RWPE1 (cell line): Measurements from ENCODE around the gene STXBP6.

Experiments
- CTCF ChIA-PET: fragments of 350-600 bp; sonication (Branson Sonifier 250); formaldehyde crosslinking; extraction: SDS; loops from one replicate; lab custom pipeline; 2021; lab: Yijun Ruan, JAX
- POLR2A ChIA-PET: fragments of 400-600 bp; formaldehyde crosslinking; extraction: SDS; loops from one replicate; lab custom pipeline; 2020; ENCODE audit warnings: antibody characterized with exemption; ENCODE audit not compliant: low non-redundant PET; lab: Yijun Ruan, JAX
- DNase-seq: peaks from one replicate; pipeline ENCODE4 v3.0.0; 2012; ENCODE audit warnings: low spot score
- H3K27ac ChIP-seq: fragments of 450-650 bp; 2 replicates; pipeline ENCODE4 v1.5.1; 2017
- TF ChIP-seq, protein P1 (sequence below): fragments of 450-650 bp; conservative IDR thresholded peaks from 2 replicates; pipeline ENCODE4 v1.5.1; 2017; ENCODE audit warnings: low read depth, mild to moderate bottlenecking

The STXBP6 gene

DNA sequence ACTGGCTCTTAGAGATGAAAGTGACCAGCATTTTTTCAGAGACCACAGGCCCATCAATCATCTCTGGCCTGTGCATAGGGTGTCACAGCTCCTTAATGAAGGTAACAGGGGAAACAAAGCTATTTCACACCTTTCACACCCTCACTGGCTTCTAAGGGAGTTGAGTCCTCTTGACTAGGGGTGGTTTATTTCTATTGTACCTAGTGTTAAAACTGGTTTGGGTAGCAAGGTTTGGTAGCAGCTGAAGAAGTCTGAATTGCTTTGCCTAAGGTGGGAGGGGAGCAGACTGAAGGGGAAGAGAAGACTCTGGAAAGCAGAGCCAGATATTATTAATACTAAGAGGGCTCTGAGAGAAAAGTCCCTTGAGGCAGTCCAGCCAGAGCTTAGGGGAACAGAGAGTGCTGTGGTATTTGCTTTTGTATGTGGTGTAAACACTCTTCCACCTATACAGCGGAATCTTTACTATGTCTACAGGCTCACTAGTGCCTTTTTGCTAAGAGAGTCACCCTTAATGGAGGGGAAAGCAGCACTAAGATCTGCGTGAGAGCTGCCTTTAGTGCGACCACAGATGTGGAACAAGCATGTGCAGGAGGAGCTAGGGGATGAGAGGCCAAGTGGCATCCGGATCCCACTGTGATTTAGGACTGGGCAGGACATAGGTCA is 95.8 kb downstream of the STXBP6 start:
- ChIA-PET CTCF (interaction anchor here (0.6 kb wide), 1 partner anchor 170 kb away, joined by 3 read pairs; no protein-coding TSS in a partner anchor), POLR2A (no interaction called here)
- TF ChIP-seq, protein P1, sequence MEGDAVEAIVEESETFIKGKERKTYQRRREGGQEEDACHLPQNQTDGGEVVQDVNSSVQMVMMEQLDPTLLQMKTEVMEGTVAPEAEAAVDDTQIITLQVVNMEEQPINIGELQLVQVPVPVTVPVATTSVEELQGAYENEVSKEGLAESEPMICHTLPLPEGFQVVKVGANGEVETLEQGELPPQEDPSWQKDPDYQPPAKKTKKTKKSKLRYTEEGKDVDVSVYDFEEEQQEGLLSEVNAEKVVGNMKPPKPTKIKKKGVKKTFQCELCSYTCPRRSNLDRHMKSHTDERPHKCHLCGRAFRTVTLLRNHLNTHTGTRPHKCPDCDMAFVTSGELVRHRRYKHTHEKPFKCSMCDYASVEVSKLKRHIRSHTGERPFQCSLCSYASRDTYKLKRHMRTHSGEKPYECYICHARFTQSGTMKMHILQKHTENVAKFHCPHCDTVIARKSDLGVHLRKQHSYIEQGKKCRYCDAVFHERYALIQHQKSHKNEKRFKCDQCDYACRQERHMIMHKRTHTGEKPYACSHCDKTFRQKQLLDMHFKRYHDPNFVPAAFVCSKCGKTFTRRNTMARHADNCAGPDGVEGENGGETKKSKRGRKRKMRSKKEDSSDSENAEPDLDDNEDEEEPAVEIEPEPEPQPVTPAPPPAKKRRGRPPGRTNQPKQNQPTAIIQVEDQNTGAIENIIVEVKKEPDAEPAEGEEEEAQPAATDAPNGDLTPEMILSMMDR, result no peak
- no peak for DNase-seq
- no peak overlapping the region for H3K27ac ChIP-seq

DNA sequence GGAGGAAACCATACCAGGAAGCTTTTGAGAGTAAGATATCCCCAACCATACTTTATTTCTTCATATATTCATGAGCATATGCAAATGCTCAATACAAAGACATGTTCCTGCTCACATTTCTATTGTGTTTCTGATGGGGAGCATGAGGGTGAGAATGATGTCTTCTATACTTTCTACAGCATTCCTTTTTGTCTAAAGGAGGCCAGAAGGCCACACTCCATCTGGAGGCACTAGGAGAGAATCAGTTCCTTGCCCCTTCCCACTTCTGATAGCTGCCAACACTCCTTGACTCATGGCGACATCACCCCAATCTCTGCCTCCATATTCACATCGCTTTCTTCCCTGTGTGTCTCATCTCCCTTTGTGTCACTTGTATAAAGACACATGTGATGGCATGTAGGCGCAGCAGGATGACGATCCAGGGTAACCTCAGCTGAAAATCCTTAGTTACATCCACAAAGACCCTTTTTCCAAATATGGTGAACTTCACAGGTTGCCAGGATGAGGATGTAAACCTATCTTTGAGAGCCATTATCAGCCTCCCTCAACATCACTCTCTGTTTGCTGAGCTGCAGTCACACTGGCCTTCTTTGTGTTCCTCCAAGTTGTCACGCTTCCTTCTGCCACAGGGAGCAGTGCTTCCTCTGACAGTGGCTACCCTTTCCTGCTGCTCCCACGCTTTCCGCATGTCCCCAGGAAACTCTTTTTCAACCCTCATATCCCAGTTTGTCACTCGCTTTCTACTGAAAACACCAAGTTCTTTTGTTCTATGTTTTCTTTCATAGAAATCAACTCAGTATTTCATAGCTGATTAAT is 96.9 kb downstream of the STXBP6 start:
- DNase-seq, result no peak
- ChIA-PET CTCF (no interaction called here), POLR2A (no interaction called here)
- no peak overlapping the region for H3K27ac ChIP-seq
- TF ChIP-seq, protein P1, result no peak

DNA sequence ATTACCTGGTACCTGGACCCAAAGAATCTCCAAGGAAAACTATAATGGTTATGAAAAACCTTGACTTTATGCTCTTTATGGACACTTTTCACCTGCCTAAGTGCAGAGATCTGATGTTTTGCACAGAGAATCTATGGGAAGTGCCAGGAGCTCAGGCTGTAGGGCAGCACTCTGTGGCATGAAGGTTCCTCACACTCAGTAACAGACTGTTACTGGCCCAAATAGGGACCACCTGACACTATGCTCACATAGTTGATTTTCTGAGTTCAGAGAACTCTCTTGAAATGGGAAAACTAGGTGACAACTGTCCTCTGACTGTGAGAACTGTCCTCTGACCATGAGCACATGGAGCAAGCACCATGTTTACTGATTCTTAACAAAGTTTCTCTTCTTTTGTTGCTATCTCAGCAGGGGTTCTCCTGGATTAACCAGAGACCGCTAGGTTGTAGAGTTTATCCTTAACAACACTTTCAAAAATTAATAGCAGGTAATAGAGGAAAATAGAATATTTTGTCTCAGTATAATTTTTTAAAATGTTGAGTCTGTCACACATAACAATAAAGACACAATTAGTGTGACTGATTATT is 101.6 kb downstream of the STXBP6 start:
- CTCF ChIA-PET, result no interaction called here
- POLR2A ChIA-PET, result no interaction called here
- TF ChIP-seq, protein P1, result no peak
- DNase-seq, result no peak
- no peak overlapping the region for H3K27ac ChIP-seq

DNA sequence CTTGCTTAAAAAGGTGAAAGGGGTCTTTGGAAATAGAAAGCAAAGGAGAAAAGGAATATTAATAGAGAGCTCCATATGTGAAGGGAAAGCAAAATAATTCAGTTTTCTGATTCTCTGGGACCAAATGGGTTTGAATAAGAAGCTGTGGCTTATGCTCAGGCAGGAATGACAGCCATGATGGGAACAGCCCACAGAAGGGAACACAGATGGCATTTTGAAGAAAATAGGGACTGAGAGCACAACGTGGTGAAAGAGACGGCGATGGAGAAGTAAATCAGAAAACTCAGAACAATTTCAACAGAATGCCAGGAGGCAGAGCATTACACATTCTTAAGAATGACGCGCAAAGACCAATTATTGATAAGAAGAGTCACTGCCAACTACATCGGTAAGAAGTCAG is 102.8 kb downstream of the STXBP6 start:
- no peak overlapping the region for H3K27ac ChIP-seq
- CTCF ChIA-PET, result no interaction called here
- POLR2A ChIA-PET, result no interaction called here

DNA sequence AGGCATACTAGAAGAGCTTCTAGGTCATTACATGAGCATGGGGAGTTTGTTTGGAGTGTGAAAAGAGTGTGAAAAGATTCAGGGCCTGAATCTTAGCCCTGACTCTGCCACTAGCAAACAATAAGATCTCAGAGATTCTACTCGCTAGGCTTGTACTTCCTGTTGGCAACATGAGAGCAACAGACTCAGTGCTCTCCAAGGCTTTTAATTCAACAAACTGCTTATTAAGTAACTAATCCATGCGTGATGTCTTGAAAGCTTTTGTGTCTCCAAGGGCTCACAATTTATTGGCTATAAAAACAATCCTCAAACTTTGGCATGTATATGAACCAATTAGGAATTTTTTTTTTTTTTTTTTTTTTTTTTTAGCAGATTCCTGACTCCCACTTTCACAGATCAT is 105.1 kb downstream of the STXBP6 start:
- POLR2A ChIA-PET, result no interaction called here
- DNase-seq, result no peak
- TF ChIP-seq, protein P1, result no peak
- CTCF ChIA-PET, result no interaction called here
- no peak overlapping the region for H3K27ac ChIP-seq

More for the DNA sequence above, 102.8 kb downstream of the STXBP6 start:
- no peak for DNase-seq
- TF ChIP-seq, protein P1, result no peak

DNA sequence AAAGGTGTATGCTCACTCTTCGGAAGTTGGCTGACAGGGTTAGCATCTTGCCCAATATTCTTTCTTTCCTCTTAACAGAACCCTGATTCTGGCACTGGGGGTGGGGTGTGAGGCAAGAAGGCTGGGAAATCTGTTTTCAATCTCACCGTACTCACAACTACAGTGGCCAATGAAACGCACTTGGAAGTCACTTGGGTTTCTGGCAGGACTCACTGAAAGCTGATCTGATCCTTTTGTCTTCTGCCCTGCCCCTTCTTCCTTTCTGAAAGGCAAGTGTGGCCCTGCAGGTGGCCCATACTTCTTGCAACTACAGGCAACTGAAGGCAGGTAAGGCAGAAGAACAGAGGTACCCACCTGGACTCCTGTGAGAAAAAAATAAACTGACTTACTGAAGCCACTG is 106.9 kb downstream of the STXBP6 start:
- TF ChIP-seq, protein P1, result no peak
- no peak overlapping the region for H3K27ac ChIP-seq
- DNase-seq, result no peak
- ChIA-PET POLR2A (no interaction called here), CTCF (interaction anchor here (0.6 kb wide), 1 partner anchor 59 kb away, joined by 3 read pairs; no protein-coding TSS in a partner anchor)
